ENCODE measurements around the gene DLD. TPM values are rescaled to one million over a fixed set of nuclear protein-coding genes. Genes with fewer than 3 reads are reported as not detected.

DLD gene
- total and polyA plus RNA-seq, 2 of the 13 experiments (the other 11 are each of a cell fraction or from before 2014, with no cell fraction given): 56.8 to 95.2 TPM

- FAIRE-seq (no peak), DNase-seq (ENCODE audit: low spot score) (no peak), ATAC-seq (no peak)
- H3K36me3 ChIP-seq (replicated peaks in 1 of 2; ENCODE audit: control insufficient read depth in 1 of 2, insufficient read depth in 2 of 2, low read length in 2 of 2): peaks cover 25 to 60% of the 10 kb centered on the region in 2 experiments
- intact Hi-C loops (cut with micrococcal nuclease; ENCODE audit: unreplicated experiment): no loop called here
- TF ChIP-seq ZNF598 (CRISPR knock-in tag; IDR thresholded peaks at IDR 0.05; ENCODE audit: borderline replicate concordance) (no peak), ZNF629 (CRISPR knock-in tag; conservative IDR thresholded peaks at IDR 0.05) (no peak), ZNF839 (CRISPR knock-in tag; IDR thresholded peaks at IDR 0.05; ENCODE audit: borderline replicate concordance) (no peak), RBM22 (optimal IDR thresholded peaks at IDR 0.05; ENCODE audit: low read length) (no peak), SNAPC5 (CRISPR knock-in tag; IDR thresholded peaks at IDR 0.05; ENCODE audit: borderline replicate concordance) (no peak), ZNF317 (CRISPR knock-in tag; IDR thresholded peaks at IDR 0.05) (no peak), MBD4 (IDR thresholded peaks at IDR 0.05; ENCODE audit: borderline replicate concordance, low read length) (no peak), ZNF777 (CRISPR knock-in tag; IDR thresholded peaks at IDR 0.05) (no peak), GATAD1 (CRISPR knock-in tag; IDR thresholded peaks at IDR 0.05) (no peak)
- TF ChIP-seq, protein P1, sequence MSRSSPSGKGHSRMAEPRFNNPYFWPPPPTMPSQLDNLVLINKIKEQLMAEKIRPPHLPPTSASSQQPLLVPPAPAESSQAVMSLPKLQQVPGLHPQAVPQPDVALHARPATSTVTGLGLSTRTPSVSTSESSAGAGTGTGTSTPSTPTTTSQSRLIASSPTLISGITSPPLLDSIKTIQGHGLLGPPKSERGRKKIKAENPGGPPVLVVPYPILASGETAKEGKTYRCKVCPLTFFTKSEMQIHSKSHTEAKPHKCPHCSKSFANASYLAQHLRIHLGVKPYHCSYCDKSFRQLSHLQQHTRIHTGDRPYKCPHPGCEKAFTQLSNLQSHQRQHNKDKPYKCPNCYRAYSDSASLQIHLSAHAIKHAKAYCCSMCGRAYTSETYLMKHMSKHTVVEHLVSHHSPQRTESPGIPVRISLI (CRISPR knock-in tag; IDR thresholded peaks at IDR 0.05; ENCODE audit: borderline replicate concordance): no peak
- TF ChIP-seq, protein P2, sequence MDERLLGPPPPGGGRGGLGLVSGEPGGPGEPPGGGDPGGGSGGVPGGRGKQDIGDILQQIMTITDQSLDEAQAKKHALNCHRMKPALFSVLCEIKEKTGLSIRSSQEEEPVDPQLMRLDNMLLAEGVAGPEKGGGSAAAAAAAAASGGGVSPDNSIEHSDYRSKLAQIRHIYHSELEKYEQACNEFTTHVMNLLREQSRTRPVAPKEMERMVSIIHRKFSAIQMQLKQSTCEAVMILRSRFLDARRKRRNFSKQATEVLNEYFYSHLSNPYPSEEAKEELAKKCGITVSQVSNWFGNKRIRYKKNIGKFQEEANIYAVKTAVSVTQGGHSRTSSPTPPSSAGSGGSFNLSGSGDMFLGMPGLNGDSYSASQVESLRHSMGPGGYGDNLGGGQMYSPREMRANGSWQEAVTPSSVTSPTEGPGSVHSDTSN (CRISPR knock-in tag; IDR thresholded peaks at IDR 0.05): no peak
- no TSS peak for BruUV-seq (replicated peaks)
- CTCF ChIA-PET (ENCODE audit: low intra/inter-chr PET ratio, low total read pairs): no interaction called here
- no peaks in the 10 kb centered on the region for H3K27me3 ChIP-seq (ENCODE audit: control insufficient read depth in 1 of 2, insufficient read depth in 2 of 2, low read length in 2 of 2)
- 98% methylated on average over 3 of the region's 3 CpGs for WGBS (ENCODE audit: low lambda C conversion rate)
- POLR2A ChIA-PET: no interaction called here
- peaks cover 17% of the 10 kb centered on the region for H3K4me1 ChIP-seq (ENCODE audit: insufficient read depth, low read length)
- H3K27ac ChIP-seq (ENCODE audit: extremely low read length, insufficient read depth, low read length): no peak overlapping the region
- no peak overlapping the region for H2AFZ ChIP-seq (ENCODE audit: low read length)
- H4K20me1 ChIP-seq (ENCODE audit: insufficient read depth, low read length): no peaks in the 10 kb centered on the region
- in situ Hi-C loops (cut with HindIII; ENCODE audit: extremely low pct_ligation_motif_present, low pct_unique_long_range_greater_than_20kb): no loop called here
- H3K79me2 ChIP-seq (ENCODE audit: insufficient read depth, low read length): no peaks in the 10 kb centered on the region
- no peak overlapping the region for H3K4me3 ChIP-seq (replicated peaks in 1 of 3; ENCODE audit: insufficient read depth in 1 of 3, low read depth in 2 of 3, low read length in 3 of 3)
- no peak overlapping the region for H3K9ac ChIP-seq (ENCODE audit: insufficient read depth, low read depth, low read length)
- H3K9me3 ChIP-seq (ENCODE audit: low read length): no peaks in the 10 kb centered on the region
- H3K4me2 ChIP-seq (ENCODE audit: low read depth, low read length): no peak overlapping the region
Measured at GRCh38 chr7:107944411-107945169, 53.6 kb downstream of the DLD start.

All from HepG2 (cell line).